NCI-H2029 (cell line): ENCODE measurements around the gene LILRA5.
"Not testable (repeated sequence)": the region's sequence is repeated elsewhere in the genome, so short reads cannot be mapped to it uniquely, and the experiment has no call there.

Experiments used
- DNase-seq: peaks from one replicate; lab custom pipeline; 2025; lab: John Stamatoyannopoulos, UW

Gene LILRA5

DNA sequence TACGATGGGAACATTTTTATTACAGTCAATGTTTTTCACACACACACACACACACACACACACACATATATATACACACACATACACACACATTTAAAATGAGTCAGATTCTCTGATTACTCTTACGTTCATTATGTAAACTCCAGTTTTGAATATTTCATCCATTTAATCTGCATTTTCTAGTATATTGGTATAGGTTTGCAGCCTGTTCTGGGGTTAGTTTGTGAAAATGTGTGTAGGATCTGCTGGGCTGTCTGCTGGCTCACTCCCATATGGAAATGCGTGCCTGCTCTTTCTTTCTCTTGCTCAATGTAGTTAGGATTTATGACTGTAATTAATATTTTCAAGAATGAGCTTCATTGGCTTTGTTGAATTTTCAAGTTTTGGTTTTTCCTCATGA lies 39.1 kb downstream of the LILRA5 start:
- DNase-seq, result no peak

DNA sequence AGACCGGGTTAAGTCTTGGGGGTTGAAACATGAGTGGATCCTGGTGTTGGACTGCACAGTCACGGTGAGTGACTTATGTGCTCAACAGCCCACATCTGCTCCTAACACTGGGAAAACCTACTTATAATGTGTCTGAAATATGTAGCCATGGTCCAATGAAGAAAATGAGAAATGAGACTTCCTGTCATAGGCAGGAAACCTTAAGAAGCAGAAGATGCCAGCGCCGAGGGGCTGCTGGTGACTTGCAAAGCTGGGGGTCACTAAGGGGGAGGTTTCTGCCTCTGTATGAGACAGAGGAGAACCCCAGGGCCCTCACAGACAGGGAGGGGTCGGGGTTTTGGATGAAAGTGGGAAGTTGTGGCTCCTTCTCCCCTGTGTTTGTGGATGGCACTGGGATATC lies 40.8 kb downstream of the LILRA5 start:
- not testable (repeated sequence) for DNase-seq

DNA sequence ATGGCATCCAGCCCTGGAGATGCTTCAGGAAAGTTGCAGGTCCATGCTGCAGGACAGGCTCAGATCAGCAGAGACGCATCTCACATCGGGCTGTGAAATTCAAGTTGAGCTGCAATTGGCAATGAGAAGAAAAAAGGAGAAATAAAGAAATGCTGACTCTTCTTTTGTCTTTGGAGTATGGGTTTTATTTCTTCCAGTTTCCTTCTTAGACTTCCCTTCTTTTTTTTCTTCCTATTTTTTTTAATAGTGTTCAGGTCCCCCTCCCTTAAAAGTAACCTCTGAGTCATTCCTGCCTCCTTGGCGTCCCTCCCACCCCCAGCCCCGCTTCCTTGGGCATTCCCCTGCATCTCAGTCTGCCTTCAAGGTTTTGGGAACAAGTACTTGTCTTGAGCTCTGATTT lies 41.4 kb downstream of the LILRA5 start:
- DNase-seq, result not testable (repeated sequence)

DNA sequence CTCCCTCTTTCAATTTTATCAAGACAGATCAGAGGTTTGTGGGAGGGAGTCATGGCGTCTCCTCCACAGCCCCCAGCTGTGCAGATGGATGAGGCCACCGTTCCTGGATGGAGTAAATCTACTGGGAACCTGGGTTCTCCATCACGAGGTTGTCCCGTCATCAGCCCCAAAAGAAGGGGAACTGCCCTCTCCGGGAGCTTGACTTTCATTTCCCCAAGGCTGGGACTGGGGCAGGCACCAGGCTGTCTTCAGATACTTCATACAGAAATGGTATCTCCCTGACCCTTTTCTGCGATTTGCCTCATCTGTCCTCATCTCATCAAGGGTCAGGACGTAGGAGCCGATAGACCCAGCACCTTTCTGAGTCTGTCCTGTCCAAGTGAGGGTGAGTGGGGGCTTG lies 41.9 kb downstream of the LILRA5 start:
- no peak for DNase-seq

DNA sequence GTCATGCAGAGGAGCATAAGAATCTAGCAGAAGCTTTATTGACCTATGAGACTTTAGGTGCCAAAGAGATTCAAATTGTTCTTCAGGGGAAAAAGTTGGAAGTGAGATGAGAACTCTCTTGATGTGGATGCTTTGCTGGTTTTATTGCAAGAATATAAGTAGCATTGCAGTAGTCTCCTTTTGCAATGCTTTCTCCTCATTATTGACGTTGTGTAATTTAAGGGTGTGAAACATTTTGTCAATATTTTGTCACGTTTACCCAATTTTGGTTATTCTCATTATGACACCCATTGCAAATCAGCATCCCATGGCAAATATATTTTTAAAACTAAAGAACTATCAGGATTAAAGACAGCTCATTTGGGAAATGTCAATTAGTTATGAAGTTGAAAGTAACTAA lies 44.0 kb downstream of the LILRA5 start:
- no peak for DNase-seq

DNA sequence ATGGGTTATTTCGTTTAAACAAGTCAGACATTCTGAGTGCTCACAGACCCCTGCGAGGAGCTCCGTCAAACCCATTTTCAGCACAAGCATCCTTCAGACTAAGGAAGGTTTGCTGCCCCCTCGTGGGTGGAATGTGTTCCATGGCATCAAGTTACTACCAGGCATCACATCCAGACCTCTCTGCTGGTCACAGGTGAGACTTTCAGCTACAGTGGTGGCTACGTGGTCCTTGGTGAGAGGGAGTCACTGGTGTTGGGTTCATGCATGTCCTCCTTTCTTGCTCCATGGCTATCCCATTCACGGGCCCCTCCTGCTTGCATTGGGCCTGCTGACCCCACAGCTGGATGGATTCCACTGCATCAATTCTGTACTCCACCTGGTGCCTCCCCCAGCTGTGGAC lies 46.8 kb downstream of the LILRA5 start:
- DNase-seq, result peak; percentile 56

DNA sequence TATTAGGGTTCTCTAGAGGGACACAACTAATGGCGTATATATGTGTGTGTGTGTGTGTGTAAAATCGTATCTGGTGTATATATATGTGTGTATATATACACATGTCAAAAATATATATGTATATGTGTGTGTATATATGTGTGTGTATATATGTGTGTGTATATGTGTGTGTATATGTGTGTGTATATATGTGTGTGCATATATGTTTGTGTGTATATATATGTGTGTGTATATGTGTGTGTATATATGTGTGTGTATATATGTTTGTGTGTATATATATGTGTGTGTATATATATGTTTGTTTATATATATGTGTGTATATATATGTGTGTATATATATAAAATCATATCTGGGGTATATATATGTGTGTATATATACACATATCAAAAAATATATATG lies 50.5 kb downstream of the LILRA5 start:
- DNase-seq, result no peak

DNA sequence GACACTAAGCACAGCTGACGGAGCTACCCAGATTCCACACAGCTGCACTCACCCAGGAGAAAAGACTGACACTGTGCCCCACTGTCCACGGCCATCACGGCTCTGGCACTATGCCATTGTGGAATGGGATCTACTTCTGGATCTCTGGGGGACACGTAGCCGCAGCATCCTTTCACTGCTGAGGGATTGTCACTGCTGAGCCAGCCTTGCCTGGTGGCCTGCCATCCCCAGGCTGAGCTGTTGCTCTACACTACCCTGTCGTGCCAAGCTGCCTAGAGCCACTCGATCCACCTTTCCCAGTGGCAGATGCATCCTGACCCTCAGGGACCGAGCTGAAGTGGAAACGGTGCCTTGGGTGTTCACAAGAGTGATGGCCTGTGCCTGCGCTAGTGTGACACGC lies 50.9 kb downstream of the LILRA5 start:
- no peak for DNase-seq

DNA sequence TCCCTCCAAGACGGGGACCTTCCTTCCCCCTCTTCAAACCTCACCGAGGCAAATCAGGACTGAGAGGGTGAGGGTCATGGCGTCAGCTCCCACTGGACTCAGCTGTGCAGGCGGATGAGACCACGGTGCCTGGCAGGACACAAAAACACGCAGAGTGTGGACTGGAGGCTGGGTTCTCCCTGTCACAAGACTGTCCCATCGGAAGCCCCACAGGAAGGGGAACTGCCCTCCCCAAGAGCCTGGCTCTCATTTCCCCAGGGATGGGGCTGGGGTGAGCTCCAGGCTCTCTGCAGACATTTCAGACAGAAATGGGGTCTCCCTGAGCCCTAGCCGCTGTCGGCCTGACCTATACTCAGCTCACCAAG lies 55.9 kb downstream of the LILRA5 start, which contains the start of gene LILRB5:
LILRB5 (minus strand) TSS at position 158 of the 365 bp plus-strand sequence; CDS start at position 78, 80 bp downstream.
- DNase-seq, result no peak
